ENCODE results near the gene SLC18A3.

SLC18A3 gene

GRCh38 chr10:49610114-49610457 is at the start of gene SLC18A3:
SLC18A3 (plus strand) TSS chr10:49610310; CDS start chr10:49610741, 431 bp downstream.
- Histone ChIP-seq H3K4me3 (ENCODE audit: low read depth, low read length, poor library complexity, severe bottlenecking) (no peak within 1 kb of the TSS), H3K79me2 (ENCODE audit: insufficient read depth, low read length) (no peaks in the 10 kb centered on the region), H4K20me1 (ENCODE audit: insufficient read depth, low read length) (no peaks in the 10 kb centered on the region), H3K36me3 (ENCODE audit: insufficient read depth, low read length) (no peaks in the 10 kb centered on the region), H3K9ac (ENCODE audit: low read length) (no peak within 1 kb of the TSS), H3K27me3 (ENCODE audit: insufficient read depth, low read length) (no peaks in the 10 kb centered on the region), H3K9me3 (ENCODE audit: low read length) (no peaks in the 10 kb centered on the region), H2AFZ (ENCODE audit: low read length) (no peak within 1 kb of the TSS), H3K4me2 (ENCODE audit: low read length) (no peak within 1 kb of the TSS), H3F3A (ENCODE audit: insufficient read depth, low read length) (no peaks in the 10 kb centered on the region), H3K9me2 (ENCODE audit: low read depth, low read length) (no peaks in the 10 kb centered on the region), H3K4me1 (ENCODE audit: insufficient read depth, low read length, severe bottlenecking) (no peaks in the 10 kb centered on the region), H3K27ac (ENCODE audit: low read depth, low read length, poor library complexity, severe bottlenecking) (no peak within 1 kb of the TSS)
- TF ChIP-seq EZH2 (IDR thresholded peaks at IDR 0.05; ENCODE audit: borderline replicate concordance, low read length) (no peak), CTCF (IDR thresholded peaks at IDR 0.05; ENCODE audit: low read length) (no peak)

- Histone ChIP-seq H2AFZ (ENCODE audit: low read length) (no peak overlapping the region), H3F3A (ENCODE audit: insufficient read depth, low read length) (no peaks in the 10 kb centered on the region), H3K79me2 (ENCODE audit: insufficient read depth, low read length) (no peaks in the 10 kb centered on the region), H3K4me3 (ENCODE audit: low read depth, low read length, poor library complexity, severe bottlenecking) (no peak overlapping the region), H3K27me3 (ENCODE audit: insufficient read depth, low read length) (no peaks in the 10 kb centered on the region), H3K4me2 (ENCODE audit: low read length) (no peak overlapping the region), H3K9ac (ENCODE audit: low read length) (no peak overlapping the region), H3K9me3 (ENCODE audit: low read length) (no peaks in the 10 kb centered on the region), H3K4me1 (ENCODE audit: insufficient read depth, low read length, severe bottlenecking) (no peaks in the 10 kb centered on the region), H3K27ac (ENCODE audit: low read depth, low read length, poor library complexity, severe bottlenecking) (no peak overlapping the region), H3K9me2 (ENCODE audit: low read depth, low read length) (no peaks in the 10 kb centered on the region), H3K36me3 (ENCODE audit: insufficient read depth, low read length) (no peaks in the 10 kb centered on the region), H4K20me1 (ENCODE audit: insufficient read depth, low read length) (no peaks in the 10 kb centered on the region)
- no peak for TF ChIP-seq CTCF (IDR thresholded peaks at IDR 0.05; ENCODE audit: low read length)
- no peak for TF ChIP-seq EZH2 (IDR thresholded peaks at IDR 0.05; ENCODE audit: borderline replicate concordance, low read length)
Observed at GRCh38 chr10:49560526-49560925, 49.6 kb upstream of the SLC18A3 start.

GRCh38 chr10:49562893-49563292 is 47.2 kb upstream of the SLC18A3 start:
- no peak overlapping the region for H3K4me3 ChIP-seq (ENCODE audit: low read depth, low read length, poor library complexity, severe bottlenecking)
- no peak overlapping the region for H3K9ac ChIP-seq (ENCODE audit: low read length)
- no peaks in the 10 kb centered on the region for H3K9me2 ChIP-seq (ENCODE audit: low read depth, low read length)
- no peaks in the 10 kb centered on the region for H3K36me3 ChIP-seq (ENCODE audit: insufficient read depth, low read length)
- H3K79me2 ChIP-seq (ENCODE audit: insufficient read depth, low read length): no peaks in the 10 kb centered on the region
- no peak overlapping the region for H3K27ac ChIP-seq (ENCODE audit: low read depth, low read length, poor library complexity, severe bottlenecking)
- no peaks in the 10 kb centered on the region for H3F3A ChIP-seq (ENCODE audit: insufficient read depth, low read length)
- H2AFZ ChIP-seq (ENCODE audit: low read length): no peak overlapping the region
- no peaks in the 10 kb centered on the region for H3K4me1 ChIP-seq (ENCODE audit: insufficient read depth, low read length, severe bottlenecking)
- no peak overlapping the region for H3K4me2 ChIP-seq (ENCODE audit: low read length)
- TF ChIP-seq CTCF (IDR thresholded peaks at IDR 0.05; ENCODE audit: low read length) (no peak), EZH2 (IDR thresholded peaks at IDR 0.05; ENCODE audit: borderline replicate concordance, low read length) (no peak)
- no peaks in the 10 kb centered on the region for H3K9me3 ChIP-seq (ENCODE audit: low read length)
- no peaks in the 10 kb centered on the region for H4K20me1 ChIP-seq (ENCODE audit: insufficient read depth, low read length)
- H3K27me3 ChIP-seq (ENCODE audit: insufficient read depth, low read length): no peaks in the 10 kb centered on the region
